Bronchial epithelial cell (primary cell): ENCODE data around the gene VPS16. TPM values are rescaled to one million over a fixed set of nuclear protein-coding genes. Genes with fewer than 3 reads are reported as not detected.

Experiments used
- DNase-seq: peaks from one replicate; pipeline ENCODE4 v3.0.0-alpha.2; 2010; ENCODE audit warnings: low read depth
- FAIRE-seq: peaks from 2 replicates; lab custom pipeline; 2011; peaks lifted over from hg19 to GRCh38; lab: Jason Lieb, UNC
- H3K27me3 ChIP-seq: 2 replicates; pipeline ENCODE4 v1.5.1; 2011; ENCODE audit warnings: low read length; ENCODE audit not compliant: control insufficient read depth, insufficient read depth
- H3K36me3 ChIP-seq: 2 replicates; pipeline ENCODE4 v1.5.1; 2011; ENCODE audit warnings: low read length; ENCODE audit not compliant: control insufficient read depth, insufficient read depth
- H3K4me3 ChIP-seq: 2 replicates; pipeline ENCODE4 v1.5.1; 2011; ENCODE audit warnings: mild to moderate bottlenecking, low read depth, low read length, control low read depth
- total RNA-seq: library from RNA; depleted of rRNA; stranded (reverse); fragments of >200 nt; gene quantifications from 2 replicates; pipeline ENCODE4 v1.2.1, GENCODE V29; 2014
- TF ChIP-seq, protein P1 (sequence below): IDR thresholded peaks from 2 replicates; pipeline ENCODE4 v1.5.1; 2011; ENCODE audit warnings: mild to moderate bottlenecking, moderate library complexity, low read length, control low read depth, inconsistent platforms; ENCODE audit not compliant: insufficient read depth, severe bottlenecking

The VPS16 gene
- total RNA-seq, 1 donor from 2014 or later: 33.4 TPM

GRCh38 chr20:2814076-2814475, 26.5 kb upstream of the VPS16 start:
- Histone ChIP-seq H3K27me3 (no peaks in the 10 kb centered on the region), H3K36me3 (no peaks in the 10 kb centered on the region), H3K4me3 (no peak overlapping the region)
- peak; percentile 22 for DNase-seq
- TF ChIP-seq, protein P1, sequence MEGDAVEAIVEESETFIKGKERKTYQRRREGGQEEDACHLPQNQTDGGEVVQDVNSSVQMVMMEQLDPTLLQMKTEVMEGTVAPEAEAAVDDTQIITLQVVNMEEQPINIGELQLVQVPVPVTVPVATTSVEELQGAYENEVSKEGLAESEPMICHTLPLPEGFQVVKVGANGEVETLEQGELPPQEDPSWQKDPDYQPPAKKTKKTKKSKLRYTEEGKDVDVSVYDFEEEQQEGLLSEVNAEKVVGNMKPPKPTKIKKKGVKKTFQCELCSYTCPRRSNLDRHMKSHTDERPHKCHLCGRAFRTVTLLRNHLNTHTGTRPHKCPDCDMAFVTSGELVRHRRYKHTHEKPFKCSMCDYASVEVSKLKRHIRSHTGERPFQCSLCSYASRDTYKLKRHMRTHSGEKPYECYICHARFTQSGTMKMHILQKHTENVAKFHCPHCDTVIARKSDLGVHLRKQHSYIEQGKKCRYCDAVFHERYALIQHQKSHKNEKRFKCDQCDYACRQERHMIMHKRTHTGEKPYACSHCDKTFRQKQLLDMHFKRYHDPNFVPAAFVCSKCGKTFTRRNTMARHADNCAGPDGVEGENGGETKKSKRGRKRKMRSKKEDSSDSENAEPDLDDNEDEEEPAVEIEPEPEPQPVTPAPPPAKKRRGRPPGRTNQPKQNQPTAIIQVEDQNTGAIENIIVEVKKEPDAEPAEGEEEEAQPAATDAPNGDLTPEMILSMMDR: no peak
- FAIRE-seq: no peak

GRCh38 chr20:2814587-2815051, 25.9 kb upstream of the VPS16 start, which contains the start of gene C20orf141:
TSS of gene C20orf141 (plus strand) at chr20:2814987. CDS start at chr20:2815185, 198 bp downstream.
- Histone ChIP-seq H3K4me3 (no peak within 1 kb of the TSS), H3K27me3 (no peaks in the 10 kb centered on the region), H3K36me3 (no peaks in the 10 kb centered on the region)
- DNase-seq: peak; percentile 89
- TF ChIP-seq, protein P1: no peak
- no peak for FAIRE-seq

DNA sequence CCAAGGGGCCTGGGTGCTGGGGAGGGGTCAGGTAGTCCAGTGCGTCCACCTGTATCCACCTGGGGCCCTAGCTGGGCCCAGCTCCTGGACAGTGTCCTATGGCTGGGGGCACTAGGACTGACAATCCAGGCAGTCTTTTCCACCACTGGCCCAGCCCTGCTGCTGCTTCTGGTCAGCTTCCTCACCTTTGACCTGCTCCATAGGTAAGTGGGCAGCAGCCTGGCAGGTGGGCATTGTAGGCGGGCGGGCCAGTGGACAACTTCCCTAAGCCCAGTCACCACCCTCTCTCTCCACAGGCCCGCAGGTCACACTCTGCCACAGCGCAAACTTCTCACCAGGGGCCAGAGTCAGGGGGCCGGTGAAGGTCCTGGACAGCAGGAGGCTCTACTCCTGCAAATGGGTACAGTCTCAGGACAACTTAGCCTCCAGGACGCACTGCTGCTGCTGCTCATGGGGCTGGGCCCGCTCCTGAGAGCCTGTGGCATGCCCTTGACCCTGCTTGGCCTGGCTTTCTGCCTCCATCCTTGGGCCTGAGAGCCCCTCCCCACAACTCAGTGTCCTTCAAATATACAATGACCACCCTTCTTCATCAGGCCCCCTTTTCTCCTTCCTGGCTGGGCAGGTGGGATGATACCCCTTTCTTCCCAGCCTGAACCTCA, 25.2 kb upstream of the VPS16 start:
- H3K27me3 ChIP-seq: peaks cover 1% of the 10 kb centered on the region
- H3K4me3 ChIP-seq: no peak overlapping the region
- H3K36me3 ChIP-seq: no peaks in the 10 kb centered on the region
- DNase-seq (no peak), FAIRE-seq (no peak)
- TF ChIP-seq, protein P1: no peak

DNA sequence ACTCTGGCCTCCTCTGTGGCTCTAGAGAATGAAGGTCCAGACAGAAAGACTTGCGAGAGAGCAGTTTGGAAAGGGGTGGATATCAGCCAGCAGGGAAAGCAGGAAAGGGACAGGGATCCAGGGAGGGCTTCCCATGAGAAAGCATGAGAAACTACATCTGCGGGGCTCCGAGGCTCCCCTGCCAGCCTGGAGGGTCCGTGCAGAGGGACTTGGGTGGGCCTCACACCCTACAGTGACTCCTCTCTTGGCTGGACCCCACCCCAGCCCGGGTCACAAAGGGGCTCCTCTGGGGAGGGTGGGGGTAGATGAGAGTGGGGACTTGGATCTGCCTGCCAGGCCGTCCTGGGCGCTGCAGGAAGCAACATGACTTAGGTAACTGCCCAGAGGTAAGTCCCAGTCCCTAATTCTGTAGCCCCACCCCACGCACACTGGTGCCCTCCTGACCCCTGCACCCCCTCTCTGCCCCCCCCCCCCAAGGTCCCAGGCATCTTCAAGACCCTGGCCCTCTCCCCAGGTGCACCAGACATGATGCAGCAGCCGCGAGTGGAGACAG, 24.4 kb upstream of the VPS16 start, which contains the start of gene TMEM239:
TMEM239 (plus strand) TSS at position 335 of the 553 bp plus-strand sequence; CDS start at position 526, 191 bp downstream.
- Histone ChIP-seq H3K27me3 (peaks cover 1% of the 10 kb centered on the region), H3K36me3 (no peaks in the 10 kb centered on the region), H3K4me3 (no peak within 1 kb of the TSS)
- FAIRE-seq (no peak), DNase-seq (no peak)
- TF ChIP-seq, protein P1: no peak

DNA sequence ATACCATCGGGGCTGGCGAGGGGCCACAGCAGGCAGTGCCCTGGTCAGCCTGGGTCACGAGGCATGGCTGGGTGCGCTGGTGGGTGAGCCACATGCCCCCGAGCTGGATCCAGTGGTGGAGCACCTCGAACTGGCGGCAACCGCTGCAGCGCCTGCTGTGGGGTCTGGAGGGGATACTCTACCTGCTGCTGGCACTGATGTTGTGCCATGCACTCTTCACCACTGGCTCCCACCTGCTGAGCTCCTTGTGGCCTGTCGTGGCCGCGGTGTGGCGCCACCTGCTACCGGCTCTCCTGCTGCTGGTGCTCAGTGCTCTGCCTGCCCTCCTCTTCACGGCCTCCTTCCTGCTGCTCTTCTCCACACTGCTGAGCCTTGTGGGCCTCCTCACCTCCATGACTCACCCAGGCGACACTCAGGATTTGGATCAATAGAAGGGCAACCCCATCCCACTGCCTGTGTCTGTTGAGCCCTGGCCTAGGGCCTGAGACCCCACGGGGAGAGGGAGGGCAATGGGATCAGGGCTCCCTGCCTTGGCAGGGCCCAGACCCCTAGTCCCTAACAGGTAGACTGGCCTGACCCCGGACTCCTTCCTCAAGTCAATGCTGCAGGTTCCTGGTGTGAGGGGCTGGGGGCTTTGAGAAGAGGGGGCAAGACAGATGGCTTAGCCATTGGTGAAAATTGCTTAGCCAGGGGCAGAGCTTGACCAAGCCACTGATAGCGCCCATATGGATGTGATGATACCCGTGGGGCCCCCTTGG, 23.8 kb upstream of the VPS16 start:
- Histone ChIP-seq H3K4me3 (no peak overlapping the region), H3K27me3 (peaks cover 1% of the 10 kb centered on the region), H3K36me3 (no peaks in the 10 kb centered on the region)
- FAIRE-seq: no peak
- DNase-seq: no peak
- TF ChIP-seq, protein P1: no peak
